ENCODE data around the gene JPH3. TPM values are rescaled to one million over a fixed set of nuclear protein-coding genes. Genes with fewer than 3 reads are reported as not detected.

Gene JPH3
- polyA plus RNA-seq, 1 donor from 2014 or later: 22.2 TPM

- no peaks in the 10 kb centered on the region for H3F3A ChIP-seq (ENCODE audit: insufficient read depth, low read length, poor library complexity, severe bottlenecking)
- H3K27ac ChIP-seq (ENCODE audit: low read length): no peak overlapping the region
- no peaks in the 10 kb centered on the region for H3K79me2 ChIP-seq (replicated peaks; ENCODE audit: insufficient read depth, low read length)
- no peak overlapping the region for H3K4me3 ChIP-seq (ENCODE audit: low read length)
- H3K9me3 ChIP-seq (ENCODE audit: low read length): no peaks in the 10 kb centered on the region
- no peaks in the 10 kb centered on the region for H3K9me2 ChIP-seq (ENCODE audit: insufficient read depth, low read length)
- no peak overlapping the region for H3K9ac ChIP-seq (ENCODE audit: low read length)
- no peak for TF ChIP-seq RAD21 (conservative IDR thresholded peaks at IDR 0.05)
- no peak for TF ChIP-seq EZH2 (IDR thresholded peaks at IDR 0.05; ENCODE audit: borderline replicate concordance, insufficient read depth, low read length, poor library complexity, severe bottlenecking)
- TF ChIP-seq REST (IDR thresholded peaks at IDR 0.05; ENCODE audit: borderline replicate concordance): no peak
- no peak for TF ChIP-seq MXI1 (conservative IDR thresholded peaks at IDR 0.05; ENCODE audit: poor library complexity, severe bottlenecking)
- no peak for TF ChIP-seq CTCF (IDR thresholded peaks at IDR 0.05; ENCODE audit: poor library complexity, severe bottlenecking)
- TF ChIP-seq POLR2AphosphoS5 (IDR thresholded peaks at IDR 0.05): no peak
- TF ChIP-seq TAF1 (IDR thresholded peaks at IDR 0.05; ENCODE audit: low read depth): no peak
- TF ChIP-seq EP300 (conservative IDR thresholded peaks at IDR 0.05; ENCODE audit: poor library complexity, severe bottlenecking): no peak
- TF ChIP-seq SMC3 (conservative IDR thresholded peaks at IDR 0.05; ENCODE audit: poor library complexity): no peak
- no peak overlapping the region for H3K4me2 ChIP-seq (ENCODE audit: low read length)
- no peaks in the 10 kb centered on the region for H4K20me1 ChIP-seq (ENCODE audit: insufficient read depth)
- no peaks in the 10 kb centered on the region for H3K36me3 ChIP-seq (ENCODE audit: insufficient read depth, low read length)
- no peaks in the 10 kb centered on the region for H3K27me3 ChIP-seq (ENCODE audit: insufficient read depth, low read depth, low read length)
- no peak overlapping the region for H2AFZ ChIP-seq (ENCODE audit: low read depth, low read length)
Observed at GRCh38 chr16:87582216-87582965, 19.9 kb upstream of the JPH3 start.

- Histone ChIP-seq H3K9ac (ENCODE audit: low read length) (no peak overlapping the region), H3F3A (ENCODE audit: insufficient read depth, low read length, poor library complexity, severe bottlenecking) (no peaks in the 10 kb centered on the region), H3K79me2 (replicated peaks; ENCODE audit: insufficient read depth, low read length) (no peaks in the 10 kb centered on the region), H3K9me2 (ENCODE audit: insufficient read depth, low read length) (no peaks in the 10 kb centered on the region), H3K27me3 (ENCODE audit: insufficient read depth, low read depth, low read length) (no peaks in the 10 kb centered on the region), H2AFZ (ENCODE audit: low read depth, low read length) (no peak overlapping the region), H4K20me1 (ENCODE audit: insufficient read depth) (no peaks in the 10 kb centered on the region), H3K4me3 (ENCODE audit: low read length) (no peak overlapping the region), H3K27ac (ENCODE audit: low read length) (no peak overlapping the region), H3K4me2 (ENCODE audit: low read length) (no peak overlapping the region), H3K9me3 (ENCODE audit: low read length) (no peaks in the 10 kb centered on the region), H3K36me3 (ENCODE audit: insufficient read depth, low read length) (no peaks in the 10 kb centered on the region)
- no peak for TF ChIP-seq CTCF (IDR thresholded peaks at IDR 0.05; ENCODE audit: poor library complexity, severe bottlenecking)
- no peak for TF ChIP-seq REST (IDR thresholded peaks at IDR 0.05; ENCODE audit: borderline replicate concordance)
- no peak for TF ChIP-seq TAF1 (IDR thresholded peaks at IDR 0.05; ENCODE audit: low read depth)
- no peak for TF ChIP-seq EP300 (conservative IDR thresholded peaks at IDR 0.05; ENCODE audit: poor library complexity, severe bottlenecking)
- no peak for TF ChIP-seq SMC3 (conservative IDR thresholded peaks at IDR 0.05; ENCODE audit: poor library complexity)
- TF ChIP-seq EZH2 (IDR thresholded peaks at IDR 0.05; ENCODE audit: borderline replicate concordance, insufficient read depth, low read length, poor library complexity, severe bottlenecking): no peak
- TF ChIP-seq RAD21 (conservative IDR thresholded peaks at IDR 0.05): no peak
- TF ChIP-seq POLR2AphosphoS5 (IDR thresholded peaks at IDR 0.05): no peak
- no peak for TF ChIP-seq MXI1 (conservative IDR thresholded peaks at IDR 0.05; ENCODE audit: poor library complexity, severe bottlenecking)
Observed at GRCh38 chr16:87582966-87583325, 19.4 kb upstream of the JPH3 start.
